22Rv1 (cell line): ENCODE results near the gene SPINT1.
A peak's percentile ranks its signal among the peaks of the same experiment; 100 is the strongest.

Experiments used
- H3K27ac ChIP-seq: fragments of 450-650 bp; 2 replicates; pipeline ENCODE4 v1.5.1; 2017
- ZFX ChIP-seq: fragments of 450-650 bp; IDR thresholded peaks from 2 replicates; pipeline ENCODE4 v1.6.1; 2017; ENCODE audit warnings: antibody characterized with exemption, borderline replicate concordance
- TF ChIP-seq, protein P1 (sequence below): fragments of 450-650 bp; IDR thresholded peaks from 2 replicates; pipeline ENCODE4 v1.5.1; 2017; ENCODE audit warnings: mild to moderate bottlenecking

SPINT1 gene

DNA sequence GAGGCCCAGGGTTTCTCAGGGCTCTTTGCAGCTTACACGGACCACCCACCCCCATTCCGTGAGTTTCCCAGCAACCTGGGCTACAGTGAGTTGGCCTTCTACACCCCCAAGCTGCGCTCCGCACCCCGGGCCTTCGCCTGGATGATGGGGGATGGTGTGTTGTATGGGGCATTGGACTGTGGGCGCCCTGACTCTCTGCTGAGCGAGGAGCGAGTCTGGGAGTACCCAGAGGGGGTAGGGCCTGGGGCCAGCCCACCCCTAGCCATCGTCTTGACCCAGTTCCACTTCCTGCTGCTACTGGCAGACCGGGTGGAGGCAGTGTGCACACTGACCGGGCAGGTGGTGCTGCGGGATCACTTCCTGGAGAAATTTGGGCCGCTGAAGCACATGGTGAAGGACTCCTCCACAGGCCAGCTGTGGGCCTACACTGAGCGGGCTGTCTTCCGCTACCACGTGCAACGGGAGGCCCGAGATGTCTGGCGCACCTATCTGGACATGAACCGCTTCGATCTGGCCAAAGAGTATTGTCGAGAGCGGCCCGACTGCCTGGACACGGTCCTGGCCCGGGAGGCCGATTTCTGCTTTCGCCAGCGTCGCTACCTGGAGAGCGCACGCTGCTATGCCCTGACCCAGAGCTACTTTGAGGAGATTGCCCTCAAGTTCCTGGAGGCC, 55.8 kb downstream of the SPINT1 start:
- no peak for TF ChIP-seq ZFX
- TF ChIP-seq, protein P1, sequence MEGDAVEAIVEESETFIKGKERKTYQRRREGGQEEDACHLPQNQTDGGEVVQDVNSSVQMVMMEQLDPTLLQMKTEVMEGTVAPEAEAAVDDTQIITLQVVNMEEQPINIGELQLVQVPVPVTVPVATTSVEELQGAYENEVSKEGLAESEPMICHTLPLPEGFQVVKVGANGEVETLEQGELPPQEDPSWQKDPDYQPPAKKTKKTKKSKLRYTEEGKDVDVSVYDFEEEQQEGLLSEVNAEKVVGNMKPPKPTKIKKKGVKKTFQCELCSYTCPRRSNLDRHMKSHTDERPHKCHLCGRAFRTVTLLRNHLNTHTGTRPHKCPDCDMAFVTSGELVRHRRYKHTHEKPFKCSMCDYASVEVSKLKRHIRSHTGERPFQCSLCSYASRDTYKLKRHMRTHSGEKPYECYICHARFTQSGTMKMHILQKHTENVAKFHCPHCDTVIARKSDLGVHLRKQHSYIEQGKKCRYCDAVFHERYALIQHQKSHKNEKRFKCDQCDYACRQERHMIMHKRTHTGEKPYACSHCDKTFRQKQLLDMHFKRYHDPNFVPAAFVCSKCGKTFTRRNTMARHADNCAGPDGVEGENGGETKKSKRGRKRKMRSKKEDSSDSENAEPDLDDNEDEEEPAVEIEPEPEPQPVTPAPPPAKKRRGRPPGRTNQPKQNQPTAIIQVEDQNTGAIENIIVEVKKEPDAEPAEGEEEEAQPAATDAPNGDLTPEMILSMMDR, result no peak

DNA sequence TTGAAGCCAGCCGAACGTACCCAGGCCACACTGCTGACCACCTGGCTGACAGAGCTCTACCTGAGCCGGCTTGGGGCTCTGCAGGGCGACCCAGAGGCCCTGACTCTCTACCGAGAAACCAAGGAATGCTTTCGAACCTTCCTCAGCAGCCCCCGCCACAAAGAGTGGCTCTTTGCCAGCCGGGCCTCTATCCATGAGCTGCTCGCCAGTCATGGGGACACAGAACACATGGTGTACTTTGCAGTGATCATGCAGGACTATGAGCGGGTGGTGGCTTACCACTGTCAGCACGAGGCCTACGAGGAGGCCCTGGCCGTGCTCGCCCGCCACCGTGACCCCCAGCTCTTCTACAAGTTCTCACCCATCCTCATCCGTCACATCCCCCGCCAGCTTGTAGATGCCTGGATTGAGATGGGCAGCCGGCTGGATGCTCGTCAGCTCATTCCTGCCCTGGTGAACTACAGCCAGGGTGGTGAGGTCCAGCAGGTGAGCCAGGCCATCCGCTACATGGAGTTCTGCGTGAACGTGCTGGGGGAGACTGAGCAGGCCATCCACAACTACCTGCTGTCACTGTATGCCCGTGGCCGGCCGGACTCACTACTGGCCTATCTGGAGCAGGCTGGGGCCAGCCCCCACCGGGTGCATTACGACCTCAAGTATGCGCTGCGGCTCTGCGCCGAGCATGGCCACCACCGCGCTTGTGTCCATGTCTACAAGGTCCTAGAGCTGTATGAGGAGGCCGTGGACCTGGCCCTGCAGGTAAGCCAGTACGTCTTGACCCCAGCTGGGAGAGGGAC, 56.6 kb downstream of the SPINT1 start:
- no peak overlapping the region for H3K27ac ChIP-seq
- TF ChIP-seq, protein P1, result no peak
- no peak for TF ChIP-seq ZFX

More for the DNA sequence above, 55.8 kb downstream of the SPINT1 start:
- H3K27ac ChIP-seq, result no peak overlapping the region

DNA sequence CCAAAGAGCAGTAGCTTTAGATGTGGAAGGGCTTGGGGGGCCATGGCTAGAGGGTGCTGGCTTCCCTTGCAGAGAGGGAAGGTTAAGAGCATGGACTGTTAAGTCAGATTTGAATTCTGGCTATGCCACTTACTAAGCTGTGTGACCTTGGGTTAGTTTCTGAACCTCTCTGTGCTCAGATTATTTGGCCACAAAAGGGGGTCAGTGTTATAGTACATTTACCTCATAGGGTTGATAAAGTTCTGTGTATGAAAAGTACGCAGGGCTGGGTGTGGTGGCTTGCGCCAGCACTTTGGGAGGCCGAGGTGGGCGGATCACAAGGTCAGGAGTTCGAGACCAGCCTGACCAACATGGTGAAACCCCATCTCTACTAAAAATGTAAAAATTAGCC, 57.2 kb downstream of the SPINT1 start:
- no peak for TF ChIP-seq ZFX
- TF ChIP-seq, protein P1, result no peak
- no peak overlapping the region for H3K27ac ChIP-seq

DNA sequence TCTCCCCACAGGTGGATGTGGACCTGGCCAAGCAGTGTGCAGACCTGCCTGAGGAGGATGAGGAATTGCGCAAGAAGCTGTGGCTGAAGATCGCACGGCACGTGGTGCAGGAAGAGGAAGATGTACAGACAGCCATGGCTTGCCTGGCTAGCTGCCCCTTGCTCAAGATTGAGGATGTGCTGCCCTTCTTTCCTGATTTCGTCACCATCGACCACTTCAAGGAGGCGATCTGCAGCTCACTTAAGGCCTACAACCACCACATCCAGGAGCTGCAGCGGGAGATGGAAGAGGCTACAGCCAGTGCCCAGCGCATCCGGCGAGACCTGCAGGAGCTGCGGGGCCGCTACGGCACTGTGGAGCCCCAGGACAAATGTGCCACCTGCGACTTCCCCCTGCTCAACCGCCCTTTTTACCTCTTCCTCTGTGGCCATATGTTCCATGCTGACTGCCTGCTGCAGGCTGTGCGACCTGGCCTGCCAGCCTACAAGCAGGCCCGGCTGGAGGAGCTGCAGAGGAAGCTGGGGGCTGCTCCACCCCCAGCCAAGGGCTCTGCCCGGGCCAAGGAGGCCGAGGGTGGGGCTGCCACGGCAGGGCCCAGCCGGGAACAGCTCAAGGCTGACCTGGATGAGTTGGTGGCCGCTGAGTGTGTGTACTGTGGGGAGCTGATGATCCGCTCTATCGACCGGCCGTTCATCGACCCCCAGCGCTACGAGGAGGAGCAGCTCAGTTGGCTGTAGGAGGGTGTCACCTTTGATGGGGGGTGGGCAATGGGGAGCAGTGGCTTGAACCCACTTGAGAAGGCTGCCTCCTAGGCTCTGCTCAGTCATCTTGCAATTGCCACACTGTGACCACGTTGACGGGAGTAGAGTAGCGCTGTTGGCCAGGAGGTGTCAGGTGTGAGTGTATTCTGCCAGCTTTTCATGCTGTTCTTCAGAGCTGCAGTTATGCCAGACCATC, 59.0 kb downstream of the SPINT1 start:
- H3K27ac ChIP-seq, result no peak overlapping the region

DNA sequence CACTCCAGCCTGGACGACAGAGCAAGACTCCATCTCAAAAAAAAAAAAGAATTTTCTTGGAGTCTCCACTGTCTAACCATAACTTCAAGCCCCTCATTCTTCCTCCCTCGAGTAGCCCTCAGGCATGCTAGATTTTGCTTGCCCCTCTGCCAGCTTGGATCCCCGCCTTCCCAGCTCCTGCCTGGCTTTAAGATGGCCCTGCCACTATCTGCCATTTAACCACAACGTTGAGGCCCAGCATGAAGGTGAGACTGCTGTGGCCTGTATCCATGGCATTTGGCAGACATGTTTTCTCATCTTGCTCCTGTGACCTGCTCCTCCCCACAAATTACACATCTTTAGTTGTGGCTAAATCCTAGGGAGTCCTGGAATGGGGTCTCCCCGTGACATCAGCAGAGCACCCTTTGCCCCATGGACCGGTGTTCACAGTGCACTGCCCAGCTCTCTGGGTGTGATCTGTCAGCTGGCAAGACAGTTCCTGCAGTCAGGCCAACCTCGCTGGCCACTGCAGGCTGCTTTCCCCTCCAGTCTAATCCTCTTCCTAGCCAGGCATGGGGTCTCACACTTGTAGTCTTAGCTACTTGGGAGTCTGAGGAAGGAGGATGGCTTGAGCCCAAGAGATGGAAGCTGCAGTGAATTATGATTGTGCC, 60.8 kb downstream of the SPINT1 start:
- H3K27ac ChIP-seq, result no peak overlapping the region
- TF ChIP-seq, protein P1, result no peak
- no peak for TF ChIP-seq ZFX

More for the DNA sequence above, 59.0 kb downstream of the SPINT1 start:
- TF ChIP-seq, protein P1, result no peak
- TF ChIP-seq ZFX, result no peak

DNA sequence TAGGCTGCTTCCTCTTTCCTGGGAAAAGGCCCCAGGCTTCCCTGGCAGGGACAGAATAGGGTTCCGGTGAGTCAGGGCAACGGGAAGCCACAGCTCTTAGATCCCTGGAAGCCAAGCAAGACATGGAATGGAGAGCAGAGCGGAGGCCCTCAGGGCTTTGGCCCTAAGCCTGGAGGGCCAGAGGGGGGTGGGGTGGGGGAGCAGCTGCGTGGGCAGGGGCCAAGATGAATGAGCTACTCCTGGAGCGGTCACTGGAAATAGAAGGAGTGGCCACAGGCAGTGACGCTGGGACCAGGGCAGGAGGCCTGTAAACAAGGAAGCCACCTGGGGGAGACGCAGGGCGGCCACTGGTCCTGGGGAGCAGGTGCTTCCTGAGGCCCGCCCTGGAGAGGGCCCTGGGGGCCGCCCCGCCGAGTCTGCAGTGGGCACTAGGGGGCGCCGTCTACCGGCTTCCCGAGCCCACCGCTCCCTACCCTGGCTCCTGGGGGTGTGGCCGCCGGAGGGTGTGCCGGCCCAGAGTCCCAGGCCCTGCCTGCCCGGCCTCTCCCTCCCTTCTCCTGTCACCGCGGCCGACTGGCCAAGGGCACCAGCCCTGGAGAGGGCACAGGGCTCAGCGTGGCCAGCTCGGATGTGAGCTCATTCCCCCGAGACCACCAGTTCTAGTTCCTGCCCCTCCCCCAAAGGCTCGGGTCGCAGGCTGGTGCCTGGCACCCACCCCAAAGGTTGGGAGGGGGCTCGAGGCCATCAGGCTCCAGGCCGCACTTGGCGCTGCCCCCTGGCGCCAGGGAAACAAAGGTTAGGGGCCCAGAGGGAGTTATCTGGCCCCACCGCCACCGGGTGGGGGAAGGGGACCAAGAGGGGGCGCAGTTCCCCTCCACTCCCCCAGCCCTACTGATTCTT, 62.5 kb downstream of the SPINT1 start:
- peak overlapping the region; percentile 37 for H3K27ac ChIP-seq

More for the DNA sequence above, 62.5 kb downstream of the SPINT1 start:
- TF ChIP-seq, protein P1, result peak; percentile 93
- no peak for TF ChIP-seq ZFX
